Measurements from ENCODE around the gene C4orf50. TPM values are rescaled to one million over a fixed set of nuclear protein-coding genes. Genes with fewer than 3 reads are reported as not detected.

The C4orf50 gene
- total RNA-seq, 1 donor from 2014 or later: not detected

DNA sequence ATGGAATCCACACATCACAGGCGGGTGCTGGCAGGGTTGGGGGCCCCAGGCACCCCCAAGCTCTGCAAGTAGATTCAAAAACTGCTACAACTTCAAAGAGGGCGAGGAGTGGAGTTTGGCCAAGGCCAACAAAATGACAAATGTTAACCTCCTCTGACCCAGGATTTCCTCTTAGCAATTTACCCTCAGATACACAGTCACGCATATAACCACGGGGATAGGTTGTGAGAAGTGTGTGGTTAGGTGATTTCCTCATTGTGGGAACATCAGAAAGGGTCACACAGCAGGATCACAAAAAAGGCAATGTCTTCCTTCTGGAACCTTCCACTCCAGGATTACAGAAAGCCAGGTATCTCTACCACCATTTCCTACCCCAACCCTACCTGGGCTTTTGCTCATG lies 62.4 kb downstream of the C4orf50 start:
- Mint-ChIP-seq H3K27me3 (ENCODE audit: low read depth) (peaks cover 73% of the 10 kb centered on the region), H3K36me3 (ENCODE audit: low read depth) (no peaks in the 10 kb centered on the region), H3K4me3 (ENCODE audit: unreplicated experiment) (no peak overlapping the region), H3K4me1 (ENCODE audit: low read depth) (no peaks in the 10 kb centered on the region), H3K27ac (ENCODE audit: unreplicated experiment) (no peak overlapping the region), H3K9me3 (ENCODE audit: low read depth) (no peaks in the 10 kb centered on the region)
- no peak for DNase-seq (ENCODE audit: low spot score)
- TF ChIP-seq, protein P1, sequence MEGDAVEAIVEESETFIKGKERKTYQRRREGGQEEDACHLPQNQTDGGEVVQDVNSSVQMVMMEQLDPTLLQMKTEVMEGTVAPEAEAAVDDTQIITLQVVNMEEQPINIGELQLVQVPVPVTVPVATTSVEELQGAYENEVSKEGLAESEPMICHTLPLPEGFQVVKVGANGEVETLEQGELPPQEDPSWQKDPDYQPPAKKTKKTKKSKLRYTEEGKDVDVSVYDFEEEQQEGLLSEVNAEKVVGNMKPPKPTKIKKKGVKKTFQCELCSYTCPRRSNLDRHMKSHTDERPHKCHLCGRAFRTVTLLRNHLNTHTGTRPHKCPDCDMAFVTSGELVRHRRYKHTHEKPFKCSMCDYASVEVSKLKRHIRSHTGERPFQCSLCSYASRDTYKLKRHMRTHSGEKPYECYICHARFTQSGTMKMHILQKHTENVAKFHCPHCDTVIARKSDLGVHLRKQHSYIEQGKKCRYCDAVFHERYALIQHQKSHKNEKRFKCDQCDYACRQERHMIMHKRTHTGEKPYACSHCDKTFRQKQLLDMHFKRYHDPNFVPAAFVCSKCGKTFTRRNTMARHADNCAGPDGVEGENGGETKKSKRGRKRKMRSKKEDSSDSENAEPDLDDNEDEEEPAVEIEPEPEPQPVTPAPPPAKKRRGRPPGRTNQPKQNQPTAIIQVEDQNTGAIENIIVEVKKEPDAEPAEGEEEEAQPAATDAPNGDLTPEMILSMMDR (IDR thresholded peaks at IDR 0.05): no peak

DNA sequence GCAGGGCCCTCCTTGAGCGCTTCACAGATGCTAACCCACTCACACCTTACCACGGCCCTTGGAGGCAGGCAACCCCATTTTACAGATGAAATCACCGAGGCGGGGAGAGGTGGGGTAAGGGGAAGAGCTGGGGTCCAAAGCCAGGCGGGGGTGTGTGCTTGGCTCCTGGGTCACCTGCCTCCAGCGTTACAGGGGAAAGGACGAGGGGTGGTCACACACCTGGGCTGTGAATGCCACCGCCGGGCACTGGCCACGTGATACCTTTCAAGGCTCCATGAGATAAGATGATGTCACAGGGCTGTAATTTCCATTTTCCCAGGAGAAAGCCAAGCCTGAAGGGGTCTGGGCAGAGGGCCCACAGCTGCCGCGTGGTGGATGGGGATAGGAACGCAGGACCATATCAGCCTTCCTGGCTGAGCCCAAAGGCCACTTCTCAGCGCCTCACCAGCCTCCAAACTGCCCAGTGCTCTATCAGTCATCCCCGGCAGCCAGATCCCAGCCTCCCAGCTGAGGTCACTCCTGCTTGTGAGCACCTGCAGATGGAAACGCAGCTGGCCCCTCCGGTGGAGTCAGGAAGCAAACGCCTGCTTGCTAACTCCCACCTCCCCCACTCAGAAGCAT lies 62.9 kb downstream of the C4orf50 start:
- H3K4me3 Mint-ChIP-seq (ENCODE audit: unreplicated experiment): no peak overlapping the region

DNA sequence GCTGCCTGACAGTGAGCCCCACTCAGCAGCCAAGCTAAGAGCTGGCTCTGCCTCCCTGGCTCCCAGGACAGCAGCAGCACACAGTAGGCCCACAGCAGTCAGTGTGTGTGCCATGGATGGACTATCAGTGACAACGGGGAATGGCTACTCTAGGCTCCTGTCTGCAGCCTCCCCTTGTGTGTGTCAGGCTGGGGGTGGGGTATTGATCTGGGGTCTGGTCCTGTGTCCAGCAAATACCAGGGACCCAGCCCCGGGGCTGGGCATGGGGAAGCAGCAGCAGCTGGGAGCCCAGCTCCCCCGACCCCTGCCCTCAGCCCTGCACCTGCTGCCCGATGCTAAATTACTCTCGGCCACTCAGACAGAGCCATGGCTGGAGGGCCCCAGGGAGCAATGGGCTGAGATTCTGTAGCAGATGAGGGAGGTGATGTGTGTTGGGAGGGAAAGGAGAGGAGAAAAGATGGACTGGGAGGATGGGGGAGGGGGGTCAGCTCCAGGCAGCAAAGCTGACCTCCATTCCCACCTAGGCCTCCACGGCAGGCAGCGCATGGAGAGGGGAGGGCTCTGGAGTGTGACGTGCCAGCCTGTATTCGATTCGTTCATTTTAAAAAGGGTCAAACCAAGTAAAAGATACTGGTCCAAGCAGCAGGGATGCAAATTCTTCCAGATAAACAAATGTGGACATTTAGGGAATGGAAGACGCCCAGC lies 64.0 kb downstream of the C4orf50 start:
- TF ChIP-seq, protein P1 (IDR thresholded peaks at IDR 0.05): no peak

More for the DNA sequence above, 62.9 kb downstream of the C4orf50 start:
- no peak for DNase-seq (ENCODE audit: low spot score)
- no peaks in the 10 kb centered on the region for H3K4me1 Mint-ChIP-seq (ENCODE audit: low read depth)
- peaks cover 74% of the 10 kb centered on the region for H3K27me3 Mint-ChIP-seq (ENCODE audit: low read depth)
- no peaks in the 10 kb centered on the region for H3K9me3 Mint-ChIP-seq (ENCODE audit: low read depth)
- H3K27ac Mint-ChIP-seq (ENCODE audit: unreplicated experiment): no peak overlapping the region
- TF ChIP-seq, protein P1 (IDR thresholded peaks at IDR 0.05): no peak
- H3K36me3 Mint-ChIP-seq (ENCODE audit: low read depth): no peaks in the 10 kb centered on the region

DNA sequence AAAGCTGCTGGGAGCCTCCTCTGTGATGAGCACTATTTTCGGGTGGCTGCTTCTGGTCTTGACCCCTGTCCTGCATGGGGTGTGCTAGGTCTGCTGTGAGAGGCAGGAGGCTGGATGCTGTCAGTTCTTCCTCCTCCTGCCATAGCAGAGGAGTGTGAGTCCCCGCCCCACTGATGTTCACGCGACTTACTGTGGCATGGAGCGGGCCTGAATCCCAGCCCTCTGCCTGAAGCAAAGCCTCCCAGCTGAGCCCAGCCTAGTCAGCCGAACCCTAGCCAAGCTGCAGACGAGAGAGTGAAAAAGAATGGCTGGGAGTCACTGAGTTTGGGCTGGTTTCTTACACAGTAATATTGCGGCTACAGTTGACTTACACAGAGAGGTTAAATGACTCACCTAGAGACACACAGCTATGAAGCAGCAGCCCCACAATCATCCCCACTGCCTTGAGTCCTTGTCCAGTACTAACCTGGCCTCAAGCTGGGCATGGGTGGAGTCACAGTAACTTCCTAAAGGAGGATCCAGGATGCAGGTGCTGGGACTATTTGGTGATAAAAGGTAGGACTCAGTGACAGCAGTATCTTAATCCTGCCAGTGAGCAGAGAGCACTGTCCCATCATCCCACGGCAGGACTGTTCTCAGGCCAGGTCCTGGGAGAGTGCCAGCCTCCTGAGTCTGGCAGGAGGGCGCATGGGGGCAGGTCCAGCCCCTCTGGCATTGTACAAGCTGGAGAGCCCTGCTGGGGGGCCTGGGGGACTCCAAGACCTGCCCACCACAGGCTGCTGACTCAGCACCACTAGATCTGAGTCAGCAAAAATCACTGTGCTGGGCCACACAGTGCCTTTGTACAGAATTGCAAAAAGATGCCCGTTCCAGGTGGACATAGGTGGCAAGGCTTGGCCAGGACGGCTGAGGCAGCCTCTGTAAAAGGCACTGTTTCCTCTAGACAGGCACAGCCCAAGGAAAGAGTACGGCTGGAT lies 65.0 kb downstream of the C4orf50 start:
- no peak overlapping the region for H3K27ac Mint-ChIP-seq (ENCODE audit: unreplicated experiment)
- H3K4me3 Mint-ChIP-seq (ENCODE audit: unreplicated experiment): no peak overlapping the region
- no peaks in the 10 kb centered on the region for H3K4me1 Mint-ChIP-seq (ENCODE audit: low read depth)
- H3K27me3 Mint-ChIP-seq (ENCODE audit: low read depth): peaks cover 63% of the 10 kb centered on the region
- no peak for DNase-seq (ENCODE audit: low spot score)
- H3K9me3 Mint-ChIP-seq (ENCODE audit: low read depth): no peaks in the 10 kb centered on the region
- TF ChIP-seq, protein P1 (IDR thresholded peaks at IDR 0.05): no peak
- no peaks in the 10 kb centered on the region for H3K36me3 Mint-ChIP-seq (ENCODE audit: low read depth)

More for the DNA sequence above, 64.0 kb downstream of the C4orf50 start:
- no peaks in the 10 kb centered on the region for H3K36me3 Mint-ChIP-seq (ENCODE audit: low read depth)
- H3K4me1 Mint-ChIP-seq (ENCODE audit: low read depth): no peaks in the 10 kb centered on the region
- no peak overlapping the region for H3K4me3 Mint-ChIP-seq (ENCODE audit: unreplicated experiment)
- H3K27me3 Mint-ChIP-seq (ENCODE audit: low read depth): peaks cover 69% of the 10 kb centered on the region
- no peak for DNase-seq (ENCODE audit: low spot score)
- H3K27ac Mint-ChIP-seq (ENCODE audit: unreplicated experiment): no peak overlapping the region
- H3K9me3 Mint-ChIP-seq (ENCODE audit: low read depth): no peaks in the 10 kb centered on the region

Data from chondrocyte (in vitro differentiated cells).